Tibial artery (tissue), 4 donors: ENCODE data around the gene NRSN1.

ENCODE experiments used
- DNase-seq, 2 donors: peaks; one replicate each; pipeline ENCODE4 v3.0.0-alpha.2; 2019
- H3K27ac ChIP-seq, 2 donors: fragments of 200-600 bp; sonication (generic) in 1 of 2; 1 replicate in 1 of 2; 2 replicates in 1 of 2; pipeline ENCODE4 v1.5.1; 2018 to 2019; ENCODE audit warnings: mild to moderate bottlenecking in 1 of 2
- H3K27me3 ChIP-seq, 2 donors: fragments of 200-600 bp; sonication (generic) in 1 of 2; one replicate each; pipeline versions ENCODE4 v1.5.1 to v1.6.0; 2016 to 2019
- H3K36me3 ChIP-seq, 3 donors: fragments of 200-600 bp; sonication (generic) in 2 of 3; one replicate each; pipeline ENCODE4 v1.5.1; 2016 to 2019; ENCODE audit warnings: mild to moderate bottlenecking in 2 of 3
- H3K4me1 ChIP-seq, 4 donors: fragments of 200-600 bp; sonication (generic) in 2 of 4; 1 replicate in 3 of 4; 2 replicates in 1 of 4; pipeline ENCODE4 v1.5.1; 2016 to 2019
- H3K4me3 ChIP-seq, 2 donors: fragments of 200-600 bp; sonication (generic) in 1 of 2; 1 replicate in 1 of 2; 2 replicates in 1 of 2; pipeline ENCODE4 v1.5.1; 2018 to 2019; ENCODE audit warnings: mild to moderate bottlenecking in 2 of 2
- H3K9me3 ChIP-seq, 3 donors: fragments of 200-600 bp; sonication (generic) in 1 of 3; one replicate each; pipeline ENCODE4 v1.5.1; 2016 to 2019
- intact Hi-C: fragments of 100-400 bp; cut with DNase I; formaldehyde crosslinking; loops from one replicate; pipeline ENCODE4 v1.15.0; 2023; ENCODE audit warnings: low total_unique reads
- TF ChIP-seq, protein P1 (sequence below), 2 experiments: fragments of 200-600 bp in 1 of 2; fragments of 450-650 bp in 1 of 2; IDR thresholded peaks; one replicate each; pipeline ENCODE4 v1.5.1; 2017 to 2019; ENCODE audit warnings: antibody characterized with exemption in 2 of 2, mild to moderate bottlenecking in 1 of 2, moderate library complexity in 1 of 2

NRSN1 gene

DNA sequence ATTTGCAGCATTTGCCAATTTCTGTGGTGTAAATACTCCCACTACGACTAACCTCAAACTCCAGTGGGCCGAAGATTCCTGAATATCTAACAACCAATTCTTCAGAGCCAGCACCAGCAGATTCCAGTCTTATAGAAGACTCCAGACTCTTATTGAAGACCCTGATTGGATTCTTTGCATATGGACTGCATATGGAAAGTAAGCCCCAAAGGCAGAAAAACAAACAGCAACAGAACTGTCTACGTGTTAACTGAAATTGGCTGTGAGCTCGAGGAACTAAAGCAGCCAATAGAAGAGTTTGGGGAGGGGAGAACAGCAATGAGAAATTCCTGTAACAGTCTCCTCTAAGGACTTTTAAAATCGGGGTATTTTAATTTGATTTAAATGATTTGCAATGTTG lies 19.7 kb upstream of the NRSN1 start:
- no peak overlapping the region for H3K27ac ChIP-seq
- H3K27me3 ChIP-seq, result no peaks in the 10 kb centered on the region
- no peaks in the 10 kb centered on the region for H3K4me1 ChIP-seq
- TF ChIP-seq, protein P1, sequence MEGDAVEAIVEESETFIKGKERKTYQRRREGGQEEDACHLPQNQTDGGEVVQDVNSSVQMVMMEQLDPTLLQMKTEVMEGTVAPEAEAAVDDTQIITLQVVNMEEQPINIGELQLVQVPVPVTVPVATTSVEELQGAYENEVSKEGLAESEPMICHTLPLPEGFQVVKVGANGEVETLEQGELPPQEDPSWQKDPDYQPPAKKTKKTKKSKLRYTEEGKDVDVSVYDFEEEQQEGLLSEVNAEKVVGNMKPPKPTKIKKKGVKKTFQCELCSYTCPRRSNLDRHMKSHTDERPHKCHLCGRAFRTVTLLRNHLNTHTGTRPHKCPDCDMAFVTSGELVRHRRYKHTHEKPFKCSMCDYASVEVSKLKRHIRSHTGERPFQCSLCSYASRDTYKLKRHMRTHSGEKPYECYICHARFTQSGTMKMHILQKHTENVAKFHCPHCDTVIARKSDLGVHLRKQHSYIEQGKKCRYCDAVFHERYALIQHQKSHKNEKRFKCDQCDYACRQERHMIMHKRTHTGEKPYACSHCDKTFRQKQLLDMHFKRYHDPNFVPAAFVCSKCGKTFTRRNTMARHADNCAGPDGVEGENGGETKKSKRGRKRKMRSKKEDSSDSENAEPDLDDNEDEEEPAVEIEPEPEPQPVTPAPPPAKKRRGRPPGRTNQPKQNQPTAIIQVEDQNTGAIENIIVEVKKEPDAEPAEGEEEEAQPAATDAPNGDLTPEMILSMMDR (IDR thresholded peaks at IDR 0.05), result no peak
- H3K36me3 ChIP-seq, result no peaks in the 10 kb centered on the region
- H3K4me3 ChIP-seq, result no peak overlapping the region
- no peaks in the 10 kb centered on the region for H3K9me3 ChIP-seq
- DNase-seq, result no peak
- intact Hi-C loops, result no loop called here

DNA sequence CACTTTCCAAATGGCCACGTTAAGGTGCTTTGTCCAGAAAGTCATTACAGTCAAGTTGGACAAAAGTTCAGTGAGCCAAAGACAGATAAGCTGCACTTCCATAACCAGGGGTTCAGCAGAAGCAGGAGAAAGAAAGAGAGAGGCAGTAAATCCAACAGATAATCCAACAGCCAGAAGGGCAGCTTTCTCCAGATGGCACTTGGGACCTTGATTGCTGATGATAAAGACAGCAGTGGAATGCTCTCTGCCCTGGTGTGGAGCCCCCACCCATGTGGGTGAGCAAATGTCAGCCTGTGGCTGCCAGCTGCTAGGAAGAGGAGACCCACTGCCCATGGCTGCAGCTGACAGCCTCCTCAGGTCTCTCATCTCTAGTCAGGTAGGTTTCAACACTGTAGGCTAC lies 18.7 kb upstream of the NRSN1 start:
- Histone ChIP-seq H3K9me3 (no peaks in the 10 kb centered on the region), H3K27me3 (no peaks in the 10 kb centered on the region), H3K27ac (no peak overlapping the region), H3K4me1 (no peaks in the 10 kb centered on the region), H3K36me3 (no peaks in the 10 kb centered on the region), H3K4me3 (no peak overlapping the region)
- TF ChIP-seq, protein P1 (IDR thresholded peaks at IDR 0.05), result no peak
- no peak for DNase-seq
- intact Hi-C loops, result no loop called here

DNA sequence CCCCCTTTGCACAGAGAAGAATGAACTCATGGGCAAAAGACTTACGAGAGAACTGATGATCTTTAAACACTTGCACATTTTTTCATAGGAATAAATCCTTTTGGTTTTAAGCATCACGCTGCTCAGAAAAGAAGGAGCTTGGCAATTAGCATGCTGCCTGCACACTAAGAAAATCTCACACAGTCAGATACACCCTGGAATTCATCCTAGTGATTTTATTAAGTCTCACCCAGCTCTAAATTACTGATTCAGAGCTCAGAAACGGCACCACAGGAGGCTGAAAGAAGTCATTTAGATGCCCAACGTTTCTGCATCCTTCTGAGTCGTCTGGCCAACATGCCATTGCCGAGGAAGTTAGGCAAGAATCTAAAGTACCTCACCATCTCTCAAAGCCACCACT lies 18.0 kb upstream of the NRSN1 start:
- H3K27me3 ChIP-seq, result no peaks in the 10 kb centered on the region
- H3K4me1 ChIP-seq, result no peaks in the 10 kb centered on the region
- H3K4me3 ChIP-seq, result no peak overlapping the region
- no peaks in the 10 kb centered on the region for H3K9me3 ChIP-seq
- TF ChIP-seq, protein P1 (IDR thresholded peaks at IDR 0.05), result no peak
- intact Hi-C loops, result no loop called here
- no peak overlapping the region for H3K27ac ChIP-seq
- H3K36me3 ChIP-seq, result no peaks in the 10 kb centered on the region
- no peak for DNase-seq

DNA sequence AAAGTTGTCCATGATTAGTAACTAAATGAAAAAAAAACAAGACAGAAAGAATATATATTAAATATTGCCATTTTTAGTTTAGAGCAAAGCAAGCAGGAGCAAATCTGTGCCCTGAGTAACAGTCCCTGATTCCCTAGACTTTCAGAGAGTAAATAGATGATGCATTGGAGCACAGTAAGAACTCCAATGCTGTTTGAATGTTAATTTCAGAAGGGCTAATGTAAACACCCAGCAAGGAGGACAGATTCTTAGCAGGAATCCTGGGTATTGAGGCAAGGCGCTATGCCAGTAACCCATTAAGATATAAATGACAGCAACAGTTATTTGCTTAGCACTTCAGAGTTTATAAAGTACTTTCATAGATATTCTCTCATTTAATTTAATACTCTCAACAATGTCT lies 15.6 kb upstream of the NRSN1 start:
- Histone ChIP-seq H3K9me3 (no peaks in the 10 kb centered on the region), H3K4me3 (no peak overlapping the region), H3K27ac (no peak overlapping the region), H3K4me1 (no peaks in the 10 kb centered on the region), H3K27me3 (no peaks in the 10 kb centered on the region), H3K36me3 (no peaks in the 10 kb centered on the region)
- TF ChIP-seq, protein P1 (IDR thresholded peaks at IDR 0.05), result no peak
- intact Hi-C loops, result no loop called here
- DNase-seq, result no peak

DNA sequence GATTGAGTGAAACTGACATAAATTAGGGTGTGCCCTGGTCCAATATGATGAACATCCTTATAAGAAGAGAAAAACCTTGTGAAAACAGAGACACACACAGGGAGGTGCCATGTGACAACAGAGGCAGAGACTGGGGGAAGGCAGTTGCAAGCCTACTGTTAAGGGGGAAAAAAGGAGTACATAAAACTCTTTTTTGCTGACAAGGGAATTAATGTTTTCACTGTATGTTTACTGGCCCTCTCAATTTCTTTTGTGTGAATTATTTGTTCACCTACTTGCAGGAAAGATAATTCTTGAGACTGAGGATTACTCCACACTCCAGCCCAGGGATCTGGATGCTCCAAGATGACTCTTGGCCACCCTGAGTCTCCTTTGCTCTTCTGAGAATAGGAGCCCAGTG lies 12.1 kb upstream of the NRSN1 start:
- TF ChIP-seq, protein P1 (IDR thresholded peaks at IDR 0.05), result no peak
- H3K27me3 ChIP-seq, result no peaks in the 10 kb centered on the region
- H3K27ac ChIP-seq, result no peak overlapping the region
- no peaks in the 10 kb centered on the region for H3K36me3 ChIP-seq
- intact Hi-C loops, result no loop called here
- no peak for DNase-seq
- no peaks in the 10 kb centered on the region for H3K9me3 ChIP-seq
- H3K4me3 ChIP-seq, result no peak overlapping the region
- no peaks in the 10 kb centered on the region for H3K4me1 ChIP-seq

DNA sequence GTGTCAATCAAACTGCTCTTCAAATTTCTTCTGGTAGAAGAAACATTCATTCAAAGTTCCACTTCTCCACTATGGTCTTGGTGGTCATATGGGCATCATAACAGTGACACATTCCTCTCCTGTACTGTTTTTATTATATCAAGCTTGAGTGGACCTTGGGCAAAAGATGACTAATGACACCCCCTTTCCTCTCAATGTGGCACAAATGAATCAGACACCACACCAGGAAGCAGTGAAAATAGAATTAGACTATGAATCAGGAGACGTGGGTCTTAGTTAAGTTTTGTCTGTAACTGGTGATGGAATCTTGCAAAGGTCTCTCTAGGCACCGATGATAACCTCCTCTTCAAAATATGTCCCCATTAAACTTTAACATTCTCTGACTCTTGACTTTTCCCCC lies 9.0 kb upstream of the NRSN1 start:
- Histone ChIP-seq H3K4me1 (no peaks in the 10 kb centered on the region), H3K27me3 (no peaks in the 10 kb centered on the region), H3K9me3 (no peaks in the 10 kb centered on the region), H3K27ac (no peak overlapping the region), H3K4me3 (no peak overlapping the region), H3K36me3 (no peaks in the 10 kb centered on the region)
- TF ChIP-seq, protein P1 (IDR thresholded peaks at IDR 0.05), result no peak
- DNase-seq, result no peak
- intact Hi-C loops, result no loop called here
